ENCODE measurements around the gene HES2.

DNA sequence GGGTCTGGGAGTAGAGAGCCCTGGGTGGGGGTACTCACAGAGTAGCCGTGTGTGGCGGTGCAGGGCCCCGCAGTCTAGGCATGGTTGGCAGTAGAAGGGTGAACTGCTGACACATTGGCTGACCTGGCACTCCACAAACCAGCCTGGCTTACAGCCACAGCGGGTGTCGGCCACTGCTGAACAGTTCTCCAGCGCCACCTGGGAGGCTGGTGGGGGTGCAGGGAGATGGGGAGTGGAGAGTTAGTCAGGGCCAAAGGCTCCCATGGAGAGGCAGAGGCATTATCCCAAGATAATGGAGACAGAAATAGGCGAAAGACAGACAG lies 44.8 kb upstream of the HES2 start:
- TF ChIP-seq, protein P1, sequence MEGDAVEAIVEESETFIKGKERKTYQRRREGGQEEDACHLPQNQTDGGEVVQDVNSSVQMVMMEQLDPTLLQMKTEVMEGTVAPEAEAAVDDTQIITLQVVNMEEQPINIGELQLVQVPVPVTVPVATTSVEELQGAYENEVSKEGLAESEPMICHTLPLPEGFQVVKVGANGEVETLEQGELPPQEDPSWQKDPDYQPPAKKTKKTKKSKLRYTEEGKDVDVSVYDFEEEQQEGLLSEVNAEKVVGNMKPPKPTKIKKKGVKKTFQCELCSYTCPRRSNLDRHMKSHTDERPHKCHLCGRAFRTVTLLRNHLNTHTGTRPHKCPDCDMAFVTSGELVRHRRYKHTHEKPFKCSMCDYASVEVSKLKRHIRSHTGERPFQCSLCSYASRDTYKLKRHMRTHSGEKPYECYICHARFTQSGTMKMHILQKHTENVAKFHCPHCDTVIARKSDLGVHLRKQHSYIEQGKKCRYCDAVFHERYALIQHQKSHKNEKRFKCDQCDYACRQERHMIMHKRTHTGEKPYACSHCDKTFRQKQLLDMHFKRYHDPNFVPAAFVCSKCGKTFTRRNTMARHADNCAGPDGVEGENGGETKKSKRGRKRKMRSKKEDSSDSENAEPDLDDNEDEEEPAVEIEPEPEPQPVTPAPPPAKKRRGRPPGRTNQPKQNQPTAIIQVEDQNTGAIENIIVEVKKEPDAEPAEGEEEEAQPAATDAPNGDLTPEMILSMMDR (IDR thresholded peaks at IDR 0.05; ENCODE audit: insufficient read depth, low read length): no peak
- TF ChIP-seq, protein P2, sequence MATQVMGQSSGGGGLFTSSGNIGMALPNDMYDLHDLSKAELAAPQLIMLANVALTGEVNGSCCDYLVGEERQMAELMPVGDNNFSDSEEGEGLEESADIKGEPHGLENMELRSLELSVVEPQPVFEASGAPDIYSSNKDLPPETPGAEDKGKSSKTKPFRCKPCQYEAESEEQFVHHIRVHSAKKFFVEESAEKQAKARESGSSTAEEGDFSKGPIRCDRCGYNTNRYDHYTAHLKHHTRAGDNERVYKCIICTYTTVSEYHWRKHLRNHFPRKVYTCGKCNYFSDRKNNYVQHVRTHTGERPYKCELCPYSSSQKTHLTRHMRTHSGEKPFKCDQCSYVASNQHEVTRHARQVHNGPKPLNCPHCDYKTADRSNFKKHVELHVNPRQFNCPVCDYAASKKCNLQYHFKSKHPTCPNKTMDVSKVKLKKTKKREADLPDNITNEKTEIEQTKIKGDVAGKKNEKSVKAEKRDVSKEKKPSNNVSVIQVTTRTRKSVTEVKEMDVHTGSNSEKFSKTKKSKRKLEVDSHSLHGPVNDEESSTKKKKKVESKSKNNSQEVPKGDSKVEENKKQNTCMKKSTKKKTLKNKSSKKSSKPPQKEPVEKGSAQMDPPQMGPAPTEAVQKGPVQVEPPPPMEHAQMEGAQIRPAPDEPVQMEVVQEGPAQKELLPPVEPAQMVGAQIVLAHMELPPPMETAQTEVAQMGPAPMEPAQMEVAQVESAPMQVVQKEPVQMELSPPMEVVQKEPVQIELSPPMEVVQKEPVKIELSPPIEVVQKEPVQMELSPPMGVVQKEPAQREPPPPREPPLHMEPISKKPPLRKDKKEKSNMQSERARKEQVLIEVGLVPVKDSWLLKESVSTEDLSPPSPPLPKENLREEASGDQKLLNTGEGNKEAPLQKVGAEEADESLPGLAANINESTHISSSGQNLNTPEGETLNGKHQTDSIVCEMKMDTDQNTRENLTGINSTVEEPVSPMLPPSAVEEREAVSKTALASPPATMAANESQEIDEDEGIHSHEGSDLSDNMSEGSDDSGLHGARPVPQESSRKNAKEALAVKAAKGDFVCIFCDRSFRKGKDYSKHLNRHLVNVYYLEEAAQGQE (IDR thresholded peaks at IDR 0.05; ENCODE audit: insufficient replicate concordance, low read depth): no peak
- TF ChIP-seq POLR2AphosphoS5 (IDR thresholded peaks at IDR 0.05; ENCODE audit: low read depth) (no peak), SPI1 (IDR thresholded peaks at IDR 0.05; ENCODE audit: borderline replicate concordance, low read depth) (no peak), GABPA (IDR thresholded peaks at IDR 0.05; ENCODE audit: low read depth) (no peak)
